Measurements from ENCODE around the gene MOB2.
A peak's percentile ranks its signal among the peaks of the same experiment; 100 is the strongest.

The MOB2 gene

GRCh38 chr11:1457326-1457680, 29.3 kb downstream of the MOB2 start:
- no peak for DNase-seq (ENCODE audit: low read depth in 3 of 3)

GRCh38 chr11:1456596-1457325, 29.8 kb downstream of the MOB2 start:
- no peak for DNase-seq (ENCODE audit: low read depth in 3 of 3)

GRCh38 chr11:1456176-1456575, 30.4 kb downstream of the MOB2 start:
- no peak for DNase-seq (ENCODE audit: low read depth in 3 of 3)

- DNase-seq (ENCODE audit: low read depth in 3 of 3), result no peak
Measured at GRCh38 chr11:1455763-1456060, 30.9 kb downstream of the MOB2 start.

GRCh38 chr11:1455032-1455762, 31.4 kb downstream of the MOB2 start:
- DNase-seq (ENCODE audit: low read depth in 3 of 3), result no peak

- no peak for DNase-seq (ENCODE audit: low read depth in 3 of 3)
Measured at GRCh38 chr11:1454576-1454975, 32.0 kb downstream of the MOB2 start.

- peak in 2 of 3 donors; percentile 8 to 12 for DNase-seq (ENCODE audit: low read depth in 3 of 3)
Measured at GRCh38 chr11:1453611-1454034, 33.0 kb downstream of the MOB2 start.

GRCh38 chr11:1452744-1453143, 33.8 kb downstream of the MOB2 start:
- DNase-seq (ENCODE audit: low read depth in 3 of 3), result no peak

- no peak for DNase-seq (ENCODE audit: low read depth in 3 of 3)
Measured at GRCh38 chr11:1451781-1452470, 34.7 kb downstream of the MOB2 start.

GRCh38 chr11:1450949-1451710, 35.4 kb downstream of the MOB2 start:
- DNase-seq (ENCODE audit: low read depth in 3 of 3), result no peak

GRCh38 chr11:1450344-1450875, 36.2 kb downstream of the MOB2 start:
- no peak for DNase-seq (ENCODE audit: low read depth in 3 of 3)

- no peak for DNase-seq (ENCODE audit: low read depth in 3 of 3)
Measured at GRCh38 chr11:1449490-1450243, 36.9 kb downstream of the MOB2 start.

GRCh38 chr11:1448882-1449281, 37.7 kb downstream of the MOB2 start:
- DNase-seq (ENCODE audit: low read depth in 3 of 3), result no peak

- no peak for DNase-seq (ENCODE audit: low read depth in 3 of 3)
Measured at GRCh38 chr11:1447845-1448825, 38.4 kb downstream of the MOB2 start.

- no peak for DNase-seq (ENCODE audit: low read depth in 3 of 3)
Measured at GRCh38 chr11:1446623-1447022, 40.0 kb downstream of the MOB2 start.

GRCh38 chr11:1445741-1446445, 40.7 kb downstream of the MOB2 start:
- no peak for DNase-seq (ENCODE audit: low read depth in 3 of 3)

- DNase-seq (ENCODE audit: low read depth in 3 of 3), result no peak
Measured at GRCh38 chr11:1444823-1445422, 41.7 kb downstream of the MOB2 start.

- no peak for DNase-seq (ENCODE audit: low read depth in 3 of 3)
Measured at GRCh38 chr11:1444321-1444720, 42.3 kb downstream of the MOB2 start.

- DNase-seq (ENCODE audit: low read depth in 3 of 3), result no peak
Measured at GRCh38 chr11:1443737-1444136, 42.8 kb downstream of the MOB2 start.
